SK-MEL-5 (cell line): ENCODE measurements around the gene NEMF. TPM values are rescaled to one million over a fixed set of nuclear protein-coding genes. Genes with fewer than 3 reads are reported as not detected.
"Not testable (repeated sequence)": the region's sequence is repeated elsewhere in the genome, so short reads cannot be mapped to it uniquely, and the experiment has no call there.

Source experiments
- DNase-seq: peaks from one replicate; pipeline ENCODE4 v3.0.0-alpha.2; 2016; ENCODE audit warnings: low read depth, low spot score
- in situ Hi-C: cut with HindIII; loops from 2 replicates; pipeline ENCODE4 v1.10.0; 2016; ENCODE audit warnings: low sequenced_read_pairs, high pct_unique_total_duplicates, low pct_unique_long_range_greater_than_20kb
- total RNA-seq: library from RNA; depleted of rRNA; stranded (reverse); fragments of >200 nt; shearing (Covaris generic); gene quantifications from 2 replicates; pipeline ENCODE4 v1.2.3, GENCODE V29; 2014

The NEMF gene
- total RNA-seq, 1 experiment from 2014 or later = 54.8 TPM

- in situ Hi-C loops = no loop called here
- no peak for DNase-seq
These were observed 82.3 kb downstream of the NEMF start for GRCh38 chr14:49770212-49770817.

DNA sequence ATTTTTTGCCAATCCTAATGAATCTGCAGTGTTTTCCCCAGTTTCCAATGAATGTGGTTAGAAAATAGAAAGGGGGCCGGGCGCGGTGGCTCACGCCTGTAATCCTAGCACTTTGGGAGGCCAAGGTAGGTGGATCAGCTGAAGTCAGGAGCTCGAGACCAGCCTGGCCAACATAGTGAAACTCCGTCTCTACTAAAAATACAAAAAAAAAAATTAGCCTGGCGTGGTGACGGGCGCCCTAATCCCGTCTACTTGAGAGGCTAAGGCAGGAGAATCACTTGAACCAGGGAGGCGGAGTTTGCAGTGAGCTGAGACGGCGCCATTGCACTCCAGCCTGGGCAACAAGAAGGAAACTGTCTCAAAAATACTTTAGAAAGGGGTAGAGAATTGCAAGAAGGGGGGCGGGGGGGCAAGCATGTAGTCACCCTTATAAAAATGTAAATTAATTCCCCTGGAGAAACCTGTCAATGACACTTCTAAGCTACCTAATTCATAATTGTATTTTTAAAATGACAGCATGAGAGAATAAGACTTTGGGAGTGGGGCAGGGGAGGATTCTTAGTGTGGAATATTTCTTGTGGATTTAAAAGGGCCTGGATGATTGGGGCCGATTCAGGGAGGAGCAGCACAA, 82.9 kb downstream of the NEMF start:
- no peak for DNase-seq
- in situ Hi-C loops = no loop called here

DNA sequence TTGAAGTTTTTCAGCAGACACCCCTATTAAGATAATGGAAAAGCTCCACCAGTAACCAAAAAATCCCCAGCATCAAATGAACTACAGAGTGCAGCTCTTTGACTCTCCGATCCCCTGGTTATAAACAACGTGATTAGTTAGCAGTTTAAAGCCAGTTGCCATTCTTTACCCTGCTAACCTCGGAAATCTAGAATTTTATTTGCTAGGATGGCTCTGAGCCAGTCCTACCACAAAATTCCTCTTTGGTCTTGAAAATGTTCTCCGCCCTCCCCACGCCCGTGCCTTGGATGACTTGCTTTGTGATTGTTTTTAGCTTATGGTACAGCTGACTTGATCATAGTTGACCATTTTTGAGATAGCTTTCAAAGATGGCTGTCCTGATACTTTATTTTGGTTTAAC, 83.4 kb downstream of the NEMF start:
- no peak for DNase-seq
- in situ Hi-C loops = no loop called here

GRCh38 chr14:49768301-49769121, 84.1 kb downstream of the NEMF start:
- DNase-seq = peak; percentile 40
- in situ Hi-C loops = no loop called here

- in situ Hi-C loops = no loop called here
- peak; percentile 87 for DNase-seq
These were observed 84.9 kb downstream of the NEMF start, which contains the start of gene KLHDC2 for GRCh38 chr14:49767571-49768300. KLHDC2 (plus strand) TSS chr14:49768153; CDS start chr14:49768469, 316 bp downstream.

- in situ Hi-C loops = no loop called here
- no peak for DNase-seq
These were observed 85.4 kb downstream of the NEMF start for GRCh38 chr14:49767270-49767570.

GRCh38 chr14:49766839-49767238, 85.7 kb downstream of the NEMF start:
- DNase-seq = no peak
- in situ Hi-C loops = no loop called here

GRCh38 chr14:49761839-49762551, 90.6 kb downstream of the NEMF start:
- DNase-seq = no peak
- in situ Hi-C loops = no loop called here

GRCh38 chr14:49755378-49755777, 97.2 kb downstream of the NEMF start:
- DNase-seq = no peak
- in situ Hi-C loops = loop anchor here (10.0 kb wide), 1 partner anchor 101 kb away; no protein-coding TSS in a partner anchor

- in situ Hi-C loops = loop anchor here (10.0 kb wide), 1 partner anchor 100 kb away; no protein-coding TSS in a partner anchor
- no peak for DNase-seq
These were observed 98.0 kb downstream of the NEMF start for GRCh38 chr14:49754570-49755097.

- in situ Hi-C loops = not testable (repeated sequence)
These were observed 106.1 kb downstream of the NEMF start for GRCh38 chr14:49746476-49746875.

GRCh38 chr14:49745191-49745590, 107.4 kb downstream of the NEMF start:
- no peak for DNase-seq
- in situ Hi-C loops = no loop called here

More at GRCh38 chr14:49746476-49746875, 106.1 kb downstream of the NEMF start:
- DNase-seq = not testable (repeated sequence)

- in situ Hi-C loops, DNase-seq: not testable (repeated sequence)
These were observed 116.9 kb downstream of the NEMF start for GRCh38 chr14:49735669-49736068.

DNA sequence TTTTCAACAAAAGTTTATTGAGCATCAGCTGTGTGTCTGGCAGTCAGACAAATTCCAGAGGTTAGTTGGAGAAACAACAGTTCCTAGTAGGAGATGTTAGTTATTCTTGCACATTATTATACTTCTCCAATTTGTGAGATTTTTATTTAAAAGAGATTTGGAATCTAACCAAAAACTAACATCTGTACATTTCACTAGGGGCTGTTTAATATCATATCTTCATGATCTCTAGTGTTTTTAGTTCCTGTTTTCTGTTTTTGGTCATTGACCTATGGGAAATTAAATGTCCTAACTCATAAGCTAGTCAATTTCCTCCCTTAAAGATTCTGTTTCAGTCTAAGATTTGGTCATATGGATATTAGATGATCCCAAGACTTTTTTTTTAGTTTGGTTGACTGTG, 118.8 kb downstream of the NEMF start:
- in situ Hi-C loops = no loop called here

DNA sequence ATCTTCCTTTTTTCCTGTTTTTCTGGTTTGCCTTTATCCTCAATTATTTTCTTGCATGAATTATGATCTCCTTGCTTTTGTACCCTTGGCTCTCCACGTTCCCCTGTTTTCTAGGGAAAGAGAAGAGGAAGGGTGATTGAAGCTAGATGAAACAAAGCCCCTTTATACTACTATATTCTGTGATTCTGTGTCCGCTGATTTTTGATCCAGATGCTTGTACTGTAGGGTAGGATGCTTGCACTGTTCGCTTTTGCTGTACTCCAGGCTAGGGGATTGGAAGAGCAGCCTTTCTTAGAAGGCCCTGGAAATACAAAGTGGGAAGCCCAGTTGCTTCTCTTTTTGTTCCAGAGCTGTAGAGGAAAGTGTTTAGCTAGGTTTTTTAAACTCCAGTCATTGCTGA, 119.7 kb downstream of the NEMF start:
- in situ Hi-C loops = no loop called here
- DNase-seq = no peak

More for the DNA sequence above, 118.8 kb downstream of the NEMF start:
- no peak for DNase-seq
